Measurements from ENCODE around the gene SLC4A8. TPM values are rescaled to one million over a fixed set of nuclear protein-coding genes. Genes with fewer than 3 reads are reported as not detected.

Gene SLC4A8
- total and polyA plus RNA-seq, 8 donors = 0.29 to 9.7 (median 0.97) TPM

DNA sequence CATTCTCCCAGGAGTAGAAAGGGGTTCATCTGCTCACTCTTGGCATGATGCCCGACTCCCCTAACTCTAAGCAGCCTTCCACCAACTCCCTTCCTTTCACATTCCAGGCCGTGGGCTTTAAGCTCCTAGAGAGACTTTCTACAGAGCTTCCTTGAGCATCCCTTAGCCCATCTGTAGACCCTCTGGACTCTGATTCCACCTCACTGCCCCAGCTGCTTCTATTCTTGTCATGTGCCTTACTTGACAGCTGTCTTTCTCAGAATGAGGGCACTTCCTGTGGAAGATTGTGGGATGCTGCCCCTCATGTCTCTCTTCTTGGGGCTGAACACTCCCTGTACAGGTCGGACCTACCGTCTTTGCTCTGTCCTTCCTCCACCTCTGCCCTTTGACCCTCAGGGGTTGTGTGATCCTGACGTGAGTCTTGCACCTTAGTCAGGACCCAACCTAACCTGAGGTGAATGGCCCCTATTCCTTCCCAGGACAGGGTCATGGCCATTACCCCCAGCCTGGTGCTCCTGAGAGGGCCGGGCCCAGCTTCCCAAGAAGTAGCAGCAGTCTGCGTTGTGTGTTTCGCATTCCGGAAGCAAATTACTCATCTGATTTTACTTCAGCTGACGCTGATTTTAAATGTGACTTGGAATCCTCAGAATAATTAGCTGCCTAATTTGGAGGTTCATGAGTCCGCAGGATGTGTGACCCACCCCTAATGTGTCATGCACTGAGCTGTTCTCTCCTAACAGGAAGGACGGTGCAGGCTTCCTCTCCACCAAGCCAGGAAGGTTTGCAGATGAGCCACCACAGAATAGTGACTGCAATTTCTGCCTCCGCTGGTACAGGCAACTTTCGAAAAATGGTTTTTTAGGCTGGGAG, 30.7 kb upstream of the SLC4A8 start:
- peak in 1 of 3 donors; percentile 25 for TF ChIP-seq POLR2AphosphoS5 (IDR thresholded peaks at IDR 0.05)
- no peak for TF ChIP-seq EP300 (IDR thresholded peaks at IDR 0.05)
- TF ChIP-seq POLR2A (IDR thresholded peaks at IDR 0.05) = no peak
- Histone ChIP-seq H3K4me1 (peaks cover 0 to 48% (median 33%) of the 10 kb centered on the region in 4 donors), H3K36me3 (no peaks in the 10 kb centered on the region), H3K27me3 (peaks cover 0 to 40% (median 9%) of the 10 kb centered on the region in 3 donors), H3K9me3 (no peaks in the 10 kb centered on the region), H3K4me3 (no peak overlapping the region), H3K27ac (peak overlapping the region; percentile 36 to 59 (median 43))
- WGBS, 5 donors = 77 to 88% (median 81%) methylated on average over 14 of the region's 14 CpGs
- intact Hi-C loops (cut with DNase I; ENCODE audit: low total_unique reads) = no loop called here
- DNase-seq = no peak

GRCh38 chr12:51395283-51396230, 29.1 kb upstream of the SLC4A8 start:
- 56 to 59% (median 58%) methylated on average over 8 of the region's 8 CpGs for WGBS, 5 donors
- Histone ChIP-seq H3K36me3 (no peaks in the 10 kb centered on the region), H3K27ac (peak overlapping the region in 4 of 5 donors; percentile 13 to 56 (median 34)), H3K4me1 (peaks cover 0 to 36% (median 23%) of the 10 kb centered on the region in 4 donors), H3K4me3 (no peak overlapping the region), H3K27me3 (peaks cover 0 to 36% (median 9%) of the 10 kb centered on the region in 3 donors), H3K9me3 (no peaks in the 10 kb centered on the region)
- TF ChIP-seq EP300 (IDR thresholded peaks at IDR 0.05) (no peak), POLR2AphosphoS5 (IDR thresholded peaks at IDR 0.05) (no peak), POLR2A (IDR thresholded peaks at IDR 0.05) (no peak)
- TF ChIP-seq, protein P1, sequence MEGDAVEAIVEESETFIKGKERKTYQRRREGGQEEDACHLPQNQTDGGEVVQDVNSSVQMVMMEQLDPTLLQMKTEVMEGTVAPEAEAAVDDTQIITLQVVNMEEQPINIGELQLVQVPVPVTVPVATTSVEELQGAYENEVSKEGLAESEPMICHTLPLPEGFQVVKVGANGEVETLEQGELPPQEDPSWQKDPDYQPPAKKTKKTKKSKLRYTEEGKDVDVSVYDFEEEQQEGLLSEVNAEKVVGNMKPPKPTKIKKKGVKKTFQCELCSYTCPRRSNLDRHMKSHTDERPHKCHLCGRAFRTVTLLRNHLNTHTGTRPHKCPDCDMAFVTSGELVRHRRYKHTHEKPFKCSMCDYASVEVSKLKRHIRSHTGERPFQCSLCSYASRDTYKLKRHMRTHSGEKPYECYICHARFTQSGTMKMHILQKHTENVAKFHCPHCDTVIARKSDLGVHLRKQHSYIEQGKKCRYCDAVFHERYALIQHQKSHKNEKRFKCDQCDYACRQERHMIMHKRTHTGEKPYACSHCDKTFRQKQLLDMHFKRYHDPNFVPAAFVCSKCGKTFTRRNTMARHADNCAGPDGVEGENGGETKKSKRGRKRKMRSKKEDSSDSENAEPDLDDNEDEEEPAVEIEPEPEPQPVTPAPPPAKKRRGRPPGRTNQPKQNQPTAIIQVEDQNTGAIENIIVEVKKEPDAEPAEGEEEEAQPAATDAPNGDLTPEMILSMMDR (IDR thresholded peaks at IDR 0.05) = no peak
- DNase-seq = no peak
- intact Hi-C loops (cut with DNase I; ENCODE audit: low total_unique reads) = no loop called here

- Histone ChIP-seq H3K36me3 (no peaks in the 10 kb centered on the region), H3K4me3 (no peak overlapping the region), H3K4me1 (peaks cover 0 to 15% (median 9%) of the 10 kb centered on the region in 4 donors), H3K27me3 (peaks cover 0 to 28% (median 0%) of the 10 kb centered on the region in 3 donors), H3K9me3 (no peaks in the 10 kb centered on the region), H3K27ac (no peak overlapping the region)
- WGBS, 5 donors = 84 to 92% (median 89%) methylated on average over 4 of the region's 4 CpGs
- no peak for DNase-seq
- TF ChIP-seq POLR2AphosphoS5 (IDR thresholded peaks at IDR 0.05) = no peak
- TF ChIP-seq POLR2A (IDR thresholded peaks at IDR 0.05) = no peak
- intact Hi-C loops (cut with DNase I; ENCODE audit: low total_unique reads) = no loop called here
Observed at GRCh38 chr12:51397670-51398069, 27.0 kb upstream of the SLC4A8 start.

GRCh38 chr12:51399891-51400290, 24.7 kb upstream of the SLC4A8 start:
- Histone ChIP-seq H3K4me1 (peaks cover 0 to 7% (median 0%) of the 10 kb centered on the region in 4 donors), H3K27me3 (peaks cover 0 to 11% (median 0%) of the 10 kb centered on the region in 3 donors), H3K27ac (peak overlapping the region in 1 of 5 donors; percentile 9), H3K9me3 (no peaks in the 10 kb centered on the region), H3K4me3 (no peak overlapping the region), H3K36me3 (no peaks in the 10 kb centered on the region)
- 32 to 65% (median 46%) methylated on average over 4 of the region's 4 CpGs for WGBS, 5 donors
- DNase-seq = peak in 1 of 2 donors; percentile 58
- intact Hi-C loops (cut with DNase I; ENCODE audit: low total_unique reads) = no loop called here
- TF ChIP-seq, protein P1 (IDR thresholded peaks at IDR 0.05) = no peak
- TF ChIP-seq EP300 (IDR thresholded peaks at IDR 0.05) (no peak), POLR2AphosphoS5 (IDR thresholded peaks at IDR 0.05) (no peak), POLR2A (IDR thresholded peaks at IDR 0.05) (no peak)

DNA sequence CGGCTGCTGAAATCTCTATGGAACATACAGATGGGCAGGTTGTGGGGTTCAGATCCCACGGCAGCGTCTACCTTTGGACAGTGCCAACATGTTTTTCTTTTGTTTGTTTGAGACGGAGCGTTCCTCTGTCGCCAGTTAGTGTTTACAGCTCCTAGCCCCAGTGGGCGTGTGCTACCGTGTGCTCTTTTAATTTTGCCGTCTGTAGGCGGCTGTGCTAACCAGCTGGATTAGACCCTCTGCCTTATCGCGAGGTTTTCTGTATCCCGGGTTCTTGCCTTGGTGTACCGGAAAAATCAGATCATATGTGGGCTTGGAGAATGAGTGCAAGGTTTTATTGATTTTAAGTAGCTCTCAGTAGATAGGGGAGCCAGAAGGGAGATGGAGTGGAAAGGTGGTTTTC, 23.6 kb upstream of the SLC4A8 start:
- no peaks in the 10 kb centered on the region for H3K9me3 ChIP-seq
- intact Hi-C loops (cut with DNase I; ENCODE audit: low total_unique reads) = no loop called here
- no peak for DNase-seq
- WGBS, 5 donors = 38 to 49% (median 40%) methylated on average over 14 of the region's 14 CpGs
- H3K36me3 ChIP-seq = no peaks in the 10 kb centered on the region
- peaks cover 0 to 8% (median 0%) of the 10 kb centered on the region in 4 donors for H3K4me1 ChIP-seq
- H3K4me3 ChIP-seq = no peak overlapping the region
- peak overlapping the region in 1 of 5 donors; percentile 18 for H3K27ac ChIP-seq
- H3K27me3 ChIP-seq = peaks cover 0 to 11% (median 0%) of the 10 kb centered on the region in 3 donors
- no peak for TF ChIP-seq EP300 (IDR thresholded peaks at IDR 0.05)
- TF ChIP-seq POLR2AphosphoS5 (IDR thresholded peaks at IDR 0.05) = no peak
